GM21576 (cell line): ENCODE measurements around the gene TSKS.

Experiments
- ATAC-seq: cut with Tn5 transposase; IDR thresholded peaks from one replicate; pipeline ENCODE4 v1.9.1; 2021; ENCODE audit warnings: mild to moderate bottlenecking, moderate library complexity; ENCODE audit not compliant: unreplicated experiment

Gene TSKS

DNA sequence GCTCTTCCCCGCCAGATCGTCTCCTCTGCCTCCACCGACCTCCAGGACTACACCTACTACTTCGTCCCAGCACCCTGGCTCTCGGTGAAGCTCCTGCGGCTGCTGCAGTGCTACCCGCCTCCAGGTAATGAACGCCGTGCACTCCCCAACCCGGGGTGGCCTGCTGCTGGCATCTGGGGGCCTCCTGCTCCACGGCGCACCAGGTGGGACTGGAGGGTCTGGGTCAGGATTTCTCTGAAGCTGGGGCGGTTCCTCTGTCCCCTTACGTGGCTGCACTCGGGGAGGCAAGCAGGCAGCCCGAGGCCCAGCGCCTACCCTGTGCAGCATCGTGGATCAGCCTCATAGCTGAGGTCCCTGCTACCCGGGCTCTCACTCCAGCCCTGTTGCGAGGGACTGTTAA is 32.5 kb upstream of the TSKS start:
- ATAC-seq = no peak

DNA sequence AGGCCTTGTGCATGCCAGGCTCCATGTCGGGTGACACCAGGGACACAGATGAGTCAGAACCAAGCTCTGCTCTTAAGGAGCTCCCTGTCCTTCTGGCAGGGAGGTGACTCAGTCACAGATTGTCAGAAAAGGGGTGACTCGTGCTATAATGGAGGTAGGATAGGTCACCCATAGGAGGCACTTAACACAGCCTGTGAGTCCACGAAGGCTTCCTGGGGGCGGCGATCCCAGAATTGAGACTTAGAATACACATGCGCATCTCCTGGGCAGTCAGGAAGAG is 30.4 kb upstream of the TSKS start:
- ATAC-seq = no peak

DNA sequence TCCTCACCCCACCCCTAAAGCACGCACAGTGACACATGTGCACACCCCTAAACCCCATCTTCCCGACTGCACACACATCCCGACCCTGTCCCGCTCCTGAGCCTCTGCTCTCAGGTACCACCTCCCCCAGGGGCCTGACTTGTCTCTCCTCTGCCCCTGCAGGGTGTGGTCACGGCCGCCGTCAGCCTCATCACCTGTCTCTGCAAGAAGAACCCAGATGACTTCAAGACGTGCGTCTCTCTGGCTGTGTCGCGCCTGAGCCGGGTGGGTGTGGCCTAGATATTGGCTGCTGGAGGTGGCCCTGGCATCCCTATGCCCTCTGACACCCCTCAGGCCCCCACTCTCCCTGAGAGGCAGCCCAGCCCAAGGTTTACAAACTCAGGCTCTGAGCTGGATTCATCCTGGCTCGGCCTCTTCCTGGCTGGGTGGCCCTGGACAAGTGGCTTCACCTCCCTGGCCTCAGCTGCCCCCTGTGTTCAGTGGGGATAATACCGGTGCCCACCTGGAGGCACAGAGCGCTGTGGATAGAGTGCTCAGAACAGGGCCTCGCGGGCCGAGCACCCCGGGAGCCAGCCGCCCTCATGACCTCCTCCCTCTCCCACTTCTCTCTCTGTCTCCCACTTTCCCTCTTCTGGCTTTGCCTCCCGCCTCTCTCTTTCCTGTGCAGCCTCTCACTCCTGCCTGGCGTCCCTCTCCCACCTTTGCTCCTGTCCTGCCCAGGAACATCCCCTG is 29.9 kb upstream of the TSKS start:
- ATAC-seq = no peak

DNA sequence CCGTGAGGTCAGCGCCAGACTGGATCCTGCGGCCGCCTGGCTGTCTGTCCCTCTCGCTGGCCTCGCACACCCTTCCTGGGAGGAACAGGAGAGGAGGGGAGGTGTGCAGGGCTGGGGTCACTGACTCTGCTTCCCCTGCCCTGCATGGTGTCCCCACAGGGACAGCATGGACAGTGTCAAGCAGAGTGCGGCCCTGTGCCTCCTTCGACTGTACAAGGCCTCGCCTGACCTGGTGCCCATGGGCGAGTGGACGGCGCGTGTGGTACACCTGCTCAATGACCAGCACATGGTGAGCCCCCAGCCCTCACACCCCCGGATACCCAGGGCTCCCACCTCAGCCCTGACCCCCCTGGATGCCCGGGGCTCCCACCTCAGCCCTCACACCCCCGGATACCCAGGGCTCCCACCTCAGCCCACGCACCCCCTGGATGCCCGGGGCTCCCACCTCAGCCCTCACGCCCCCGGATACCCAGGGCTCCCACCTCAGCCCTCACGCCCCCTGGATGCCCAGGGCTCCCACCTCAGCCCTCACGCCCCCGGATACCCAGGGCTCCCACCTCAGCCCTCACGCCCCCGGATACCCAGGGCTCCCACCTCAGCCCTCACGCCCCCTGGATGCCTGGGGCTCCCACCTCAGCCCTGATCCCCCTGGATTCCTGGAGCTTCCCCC is 28.8 kb upstream of the TSKS start:
- no peak for ATAC-seq

DNA sequence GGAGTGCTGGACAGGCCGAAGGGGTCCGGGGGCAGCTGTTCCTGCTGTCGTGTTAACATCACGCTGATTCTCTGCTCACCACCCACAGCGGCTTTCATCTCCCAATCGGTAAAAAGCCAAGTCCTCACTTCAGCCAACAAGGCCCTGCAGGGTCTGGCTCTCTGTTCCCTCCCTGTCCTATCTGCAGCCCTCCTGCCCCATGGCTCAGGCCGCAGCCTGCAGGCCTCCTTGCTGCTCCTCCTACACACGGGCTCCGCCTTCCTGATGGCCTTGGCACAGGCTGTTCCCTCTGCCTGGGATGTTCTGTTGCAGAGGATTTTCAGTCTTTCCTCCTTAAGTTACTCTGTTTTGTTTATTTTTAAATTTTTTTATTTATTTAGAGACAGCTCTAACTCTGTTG is 27.8 kb upstream of the TSKS start:
- ATAC-seq = no peak

DNA sequence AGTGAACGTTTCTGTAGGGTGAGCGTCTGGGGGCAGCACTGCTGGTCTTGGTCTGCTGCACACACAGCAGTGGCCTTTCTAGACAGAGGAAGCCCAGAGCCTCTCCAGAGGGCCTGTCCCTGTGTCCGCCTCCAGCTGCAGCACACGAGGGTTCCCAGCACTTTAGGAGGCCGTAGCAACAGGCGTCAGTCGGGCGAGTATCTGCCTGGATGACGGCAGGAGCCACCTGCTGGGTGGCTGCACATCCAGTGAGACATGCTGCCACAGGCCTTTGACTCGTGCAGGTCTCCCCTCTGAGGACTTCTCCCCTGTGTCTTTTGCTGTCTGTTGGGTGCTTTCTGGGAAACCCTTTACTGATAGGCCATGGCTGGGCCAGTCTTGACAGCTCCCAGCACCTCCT is 25.8 kb upstream of the TSKS start:
- ATAC-seq = no peak

DNA sequence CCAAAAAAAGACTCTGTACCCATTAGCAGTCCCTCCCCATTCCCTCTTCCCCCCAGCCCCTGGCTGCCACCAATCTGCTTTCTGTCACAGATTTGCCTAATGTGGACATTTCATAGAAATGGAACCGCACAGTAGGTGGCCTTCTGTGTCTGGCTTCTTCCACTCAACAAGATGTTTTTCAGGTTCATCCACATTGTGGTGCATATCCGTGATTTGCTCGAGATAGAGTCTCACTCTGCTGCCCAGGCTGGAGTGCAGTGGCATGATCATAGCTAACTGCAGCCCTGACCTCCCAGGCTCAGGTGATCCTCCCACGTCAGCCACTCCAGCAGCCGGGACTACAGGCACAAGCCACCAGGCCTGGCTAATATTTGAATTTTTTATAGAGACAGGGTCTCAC is 24.6 kb upstream of the TSKS start:
- no peak for ATAC-seq

DNA sequence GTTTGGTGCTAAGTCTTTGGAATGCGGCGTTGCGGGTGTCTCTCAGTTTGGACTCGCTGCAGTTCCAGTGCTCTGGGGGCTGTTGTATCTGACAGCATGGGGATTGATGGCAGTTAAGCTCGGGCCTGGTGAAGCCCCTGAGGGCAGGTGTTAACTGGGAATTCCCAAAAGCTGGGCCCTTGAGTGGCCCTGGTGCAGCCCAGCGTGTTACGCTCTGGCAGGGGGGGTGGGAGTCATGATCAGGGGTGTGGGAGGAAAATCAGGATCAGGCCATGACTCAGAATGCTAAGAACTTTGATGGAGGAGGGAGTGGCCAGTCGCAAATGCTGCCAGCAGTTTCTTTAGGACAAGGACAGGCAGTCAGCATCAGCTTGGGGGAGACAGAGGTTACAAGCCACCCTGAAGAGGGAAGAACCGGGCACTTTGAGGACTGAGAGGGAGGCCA is 23.3 kb upstream of the TSKS start:
- ATAC-seq = no peak

DNA sequence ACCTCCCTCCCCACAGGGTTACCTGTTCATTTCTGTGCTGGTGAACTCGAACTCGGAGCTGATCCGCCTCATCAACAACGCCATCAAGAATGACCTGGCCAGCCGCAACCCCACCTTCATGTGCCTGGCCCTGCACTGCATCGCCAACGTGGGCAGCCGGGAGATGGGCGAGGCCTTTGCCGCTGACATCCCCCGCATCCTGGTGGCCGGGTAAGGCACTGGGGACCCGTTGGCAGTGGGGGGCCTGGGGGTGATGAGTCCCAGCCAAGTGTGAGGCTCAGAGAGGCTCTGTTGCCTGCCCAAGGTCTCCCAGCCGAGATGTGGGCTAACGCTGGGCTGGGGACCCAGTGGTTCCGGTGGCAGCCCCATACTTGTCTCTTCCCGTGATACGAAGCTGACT is 19.4 kb upstream of the TSKS start:
- ATAC-seq = no peak

DNA sequence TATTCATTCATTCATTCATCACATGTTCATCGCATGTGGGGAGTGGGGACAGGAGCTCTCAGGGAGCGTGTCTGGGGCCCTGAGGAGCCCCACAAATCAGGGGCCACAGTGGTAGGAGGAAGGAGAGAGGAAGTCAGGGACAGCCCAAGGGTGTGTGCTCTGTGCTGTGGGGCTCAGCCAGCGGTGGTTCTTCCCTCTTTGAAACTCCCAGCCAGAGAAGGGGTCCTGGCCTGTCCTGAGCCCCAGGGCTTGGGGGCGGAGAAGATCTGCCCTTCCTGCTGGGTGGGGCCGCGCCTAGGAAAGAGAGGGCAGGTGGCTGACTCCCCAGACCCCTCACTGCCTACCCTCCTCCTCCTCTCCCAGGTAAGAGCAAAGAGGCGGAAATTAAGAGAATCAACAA is 18.3 kb upstream of the TSKS start:
- ATAC-seq = no peak

DNA sequence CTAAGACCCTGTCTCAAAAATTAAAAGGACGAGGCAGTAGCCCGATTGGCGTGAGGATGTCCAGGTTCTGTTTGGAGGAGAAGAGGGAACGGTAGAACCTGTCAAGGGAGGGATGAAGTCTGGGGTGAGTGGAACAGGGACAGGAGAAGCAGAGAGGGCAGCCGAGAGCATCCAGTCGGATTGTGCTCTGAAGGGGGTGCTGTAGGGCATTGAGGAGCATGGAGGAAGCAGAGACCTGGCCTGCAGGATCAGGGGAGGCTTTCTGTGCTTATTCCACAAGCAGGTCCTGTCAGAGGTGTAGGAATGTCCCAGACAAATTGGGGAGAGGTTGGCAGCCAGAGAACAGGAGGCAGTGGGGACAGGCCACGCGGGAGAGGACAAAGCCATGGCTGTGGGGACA is 17.8 kb upstream of the TSKS start:
- no peak for ATAC-seq

DNA sequence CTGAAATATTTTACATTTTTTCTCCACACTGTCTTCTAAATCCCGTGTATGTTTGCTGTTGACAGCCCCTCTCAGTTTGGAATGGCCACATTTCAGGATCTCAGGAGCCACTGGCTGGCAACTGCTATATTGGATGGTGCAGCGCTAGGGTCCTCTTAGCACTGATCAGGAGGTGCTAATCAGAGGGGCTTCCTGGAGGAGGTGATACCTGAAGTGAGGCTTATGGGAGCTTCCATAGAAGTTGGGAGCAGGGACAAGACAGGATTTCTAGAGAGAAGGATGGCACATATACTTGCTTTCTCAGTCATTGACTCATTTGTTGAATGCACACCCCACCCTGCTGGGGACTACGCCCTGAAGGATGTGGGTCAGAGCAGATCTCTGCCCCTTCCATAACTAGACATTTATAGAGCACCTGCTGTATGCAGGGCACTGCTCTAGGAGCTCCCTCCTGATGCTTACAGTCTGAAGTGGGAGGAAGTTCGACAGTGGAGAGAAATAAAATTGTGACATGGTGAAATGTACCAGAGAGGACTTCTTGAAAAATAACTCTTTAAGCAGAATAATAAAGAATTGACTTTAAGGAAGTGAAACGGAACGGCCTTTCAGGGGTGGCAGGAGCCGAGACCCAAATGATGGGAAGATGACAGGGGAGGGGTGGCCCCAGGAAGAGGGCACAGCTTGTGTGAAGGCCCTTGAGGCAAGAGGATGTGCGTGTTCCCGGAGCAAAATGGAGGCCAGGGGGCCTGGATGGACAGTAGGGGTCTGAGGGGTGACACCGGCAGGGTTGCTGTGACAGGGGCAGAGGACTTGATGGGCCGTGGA is 16.8 kb upstream of the TSKS start:
- no peak for ATAC-seq

DNA sequence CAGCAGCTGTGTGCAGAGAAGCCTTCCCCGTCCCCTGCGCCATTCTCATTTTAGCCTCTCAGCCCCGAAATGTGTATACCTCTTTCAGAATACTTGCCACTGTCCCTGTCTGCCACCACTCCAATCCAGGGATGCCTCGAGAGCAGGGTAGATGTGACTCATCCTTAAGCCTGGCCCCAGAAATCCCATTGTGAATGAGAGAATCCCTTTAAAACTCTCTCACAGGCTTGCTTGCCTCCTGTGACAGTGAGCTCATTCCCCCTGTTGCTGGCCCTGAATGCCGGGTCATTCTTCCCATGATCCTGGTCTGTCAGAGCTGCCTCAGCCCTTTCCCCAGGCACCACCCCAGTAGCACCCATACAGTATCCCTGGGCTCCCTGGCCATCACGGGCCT is 13.3 kb upstream of the TSKS start:
- ATAC-seq = no peak

DNA sequence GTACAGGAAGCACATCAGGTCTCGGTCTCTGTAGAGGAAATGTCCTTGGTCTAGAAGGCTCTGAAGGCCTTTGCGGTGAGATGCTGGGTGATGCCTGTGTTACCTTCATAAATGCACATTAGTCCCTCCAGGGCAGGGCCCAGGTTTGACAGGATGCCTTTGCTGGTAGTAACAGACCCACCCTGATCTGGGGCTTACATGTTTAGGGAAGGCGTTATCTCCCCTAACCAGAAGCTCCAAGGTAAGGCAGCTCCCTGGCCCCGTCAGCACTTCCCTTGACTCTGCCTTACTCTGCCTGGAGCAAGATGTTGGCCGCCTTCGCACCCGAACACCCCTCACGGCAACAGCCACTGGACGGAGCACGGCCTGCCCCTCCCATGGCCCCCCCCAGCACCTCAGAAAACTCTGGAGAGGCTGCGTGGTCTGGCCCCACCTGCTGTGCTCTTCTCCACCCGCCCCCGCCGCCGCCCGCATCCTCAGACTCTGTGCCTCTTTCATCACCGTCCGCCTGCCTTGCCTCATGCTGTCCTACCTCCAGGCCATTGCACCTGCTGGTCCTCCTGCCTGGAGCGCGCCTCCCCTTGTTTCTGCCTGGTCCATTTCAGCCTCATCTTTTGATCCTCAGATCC is 12.8 kb upstream of the TSKS start:
- ATAC-seq = no peak

DNA sequence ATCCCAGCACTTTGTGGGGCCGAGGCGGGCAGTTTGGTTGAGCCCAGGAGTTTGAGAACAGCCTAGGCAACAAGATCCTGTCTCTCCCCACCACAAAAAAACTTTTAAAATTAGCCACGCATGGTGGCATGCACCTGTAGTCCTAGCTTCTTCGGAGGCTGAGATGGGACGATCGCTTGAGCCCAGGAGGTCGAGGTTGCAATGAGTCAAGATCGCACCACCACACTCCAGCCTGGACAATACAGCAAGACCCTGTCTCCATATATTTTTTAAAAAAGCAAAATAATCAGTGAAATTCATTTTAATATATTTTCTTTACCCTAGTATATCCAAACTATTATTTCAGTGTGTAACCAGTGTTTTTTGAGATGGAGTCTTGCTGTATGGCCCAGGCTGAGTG is 11.9 kb upstream of the TSKS start:
- ATAC-seq = no peak

DNA sequence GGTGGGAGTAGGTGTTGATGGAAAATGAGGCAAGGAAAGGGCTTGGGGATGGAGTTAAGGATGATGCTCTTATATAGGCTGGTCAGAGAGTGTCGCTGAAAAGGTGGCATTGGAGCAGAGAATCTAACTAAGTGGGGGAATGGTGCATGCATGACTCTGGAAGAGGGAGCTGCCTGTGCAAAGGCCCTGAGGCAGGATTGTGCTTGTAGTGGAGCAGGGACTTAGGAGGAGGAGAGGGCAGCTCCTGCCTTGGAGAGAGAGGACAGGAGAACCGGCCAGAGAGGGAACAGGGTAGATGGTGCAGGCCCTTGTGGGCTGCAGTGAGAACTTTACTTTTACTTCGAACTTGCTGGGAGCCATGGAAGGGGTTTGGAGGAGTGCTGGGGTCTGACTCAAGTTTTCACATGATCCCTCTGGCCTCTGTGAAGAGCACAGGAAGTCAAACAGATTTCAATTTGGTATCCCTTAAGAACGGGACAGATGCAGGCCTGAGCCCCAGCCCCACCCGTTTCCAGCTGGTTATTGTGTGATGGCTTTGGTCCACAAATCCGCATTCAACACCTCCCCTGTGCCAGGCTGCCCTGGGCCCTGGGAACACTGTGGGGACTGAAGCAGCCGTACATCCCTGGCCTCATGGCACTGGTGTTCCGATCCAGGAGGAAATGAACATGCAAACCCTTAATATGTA is 10.7 kb upstream of the TSKS start:
- ATAC-seq = no peak

DNA sequence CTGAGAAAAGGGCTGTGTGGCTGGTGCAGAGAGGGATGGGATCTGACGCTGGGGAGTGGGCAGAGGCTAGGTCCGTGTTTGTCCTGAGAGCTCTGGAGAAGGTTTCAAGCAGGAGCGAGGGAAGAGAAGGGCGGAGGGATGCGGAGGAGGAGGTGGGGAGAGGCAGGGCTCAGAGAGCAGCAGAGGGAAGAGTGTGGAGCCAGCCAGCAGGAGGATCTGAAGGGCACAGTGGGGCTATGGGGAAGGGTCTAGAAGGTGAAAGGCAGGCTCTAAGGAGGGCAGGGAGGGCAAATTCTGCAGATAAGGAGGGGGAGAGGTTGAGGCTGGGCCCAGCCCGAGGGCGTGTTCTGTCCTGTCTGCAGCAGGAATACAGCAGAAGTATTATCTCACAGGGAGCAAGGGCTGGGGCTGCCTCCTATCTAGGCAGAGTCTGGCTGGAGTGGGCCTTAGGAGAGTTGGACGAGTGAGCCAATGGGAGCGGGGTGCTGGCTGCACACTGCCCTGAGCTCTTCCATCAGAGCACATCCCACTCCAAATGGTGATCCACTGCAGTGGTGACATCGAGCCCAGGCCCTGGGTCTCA is 9.8 kb upstream of the TSKS start:
- no peak for ATAC-seq

DNA sequence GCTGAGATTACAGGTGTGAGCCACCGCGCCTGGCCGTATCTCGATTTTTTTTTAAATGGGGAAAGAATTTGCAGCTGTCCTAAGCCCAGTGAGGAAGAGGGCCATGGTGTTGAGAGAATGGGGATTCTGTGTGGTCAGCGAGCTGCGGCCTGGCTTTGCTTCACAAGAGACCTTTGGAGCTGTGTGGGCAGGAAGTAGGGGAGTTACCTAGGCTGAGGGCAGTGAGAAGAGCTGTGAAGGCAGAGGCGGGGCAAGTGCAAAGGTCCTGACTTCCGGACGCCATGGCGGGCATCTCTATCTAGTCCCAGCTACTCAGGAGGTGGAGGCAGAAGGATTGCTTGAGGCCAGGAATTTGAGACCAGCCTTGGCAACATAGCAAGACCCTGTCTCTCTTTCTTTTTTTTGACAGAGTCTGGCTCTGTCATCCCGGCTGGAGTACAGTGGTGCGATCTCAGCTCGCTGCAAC is 8.6 kb upstream of the TSKS start:
- ATAC-seq = no peak

DNA sequence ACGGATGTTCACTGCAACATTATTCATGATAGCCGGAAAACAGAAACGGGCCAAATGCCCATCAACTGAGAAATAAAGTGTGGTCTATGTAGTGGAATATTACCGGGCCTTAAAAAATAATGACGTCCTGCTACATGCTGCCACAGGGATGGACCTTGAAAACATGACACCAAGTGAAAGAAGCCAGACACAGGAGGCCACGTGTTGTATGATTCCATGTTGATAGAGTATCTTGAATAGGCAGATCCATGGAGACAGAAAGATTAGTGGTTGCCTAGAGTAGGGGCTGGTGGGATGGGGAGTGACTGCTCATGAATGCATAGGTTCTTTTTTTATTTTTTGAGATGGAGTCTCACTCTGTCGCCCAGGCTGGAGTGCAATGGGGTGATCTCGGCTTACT is 7.4 kb upstream of the TSKS start:
- no peak for ATAC-seq

DNA sequence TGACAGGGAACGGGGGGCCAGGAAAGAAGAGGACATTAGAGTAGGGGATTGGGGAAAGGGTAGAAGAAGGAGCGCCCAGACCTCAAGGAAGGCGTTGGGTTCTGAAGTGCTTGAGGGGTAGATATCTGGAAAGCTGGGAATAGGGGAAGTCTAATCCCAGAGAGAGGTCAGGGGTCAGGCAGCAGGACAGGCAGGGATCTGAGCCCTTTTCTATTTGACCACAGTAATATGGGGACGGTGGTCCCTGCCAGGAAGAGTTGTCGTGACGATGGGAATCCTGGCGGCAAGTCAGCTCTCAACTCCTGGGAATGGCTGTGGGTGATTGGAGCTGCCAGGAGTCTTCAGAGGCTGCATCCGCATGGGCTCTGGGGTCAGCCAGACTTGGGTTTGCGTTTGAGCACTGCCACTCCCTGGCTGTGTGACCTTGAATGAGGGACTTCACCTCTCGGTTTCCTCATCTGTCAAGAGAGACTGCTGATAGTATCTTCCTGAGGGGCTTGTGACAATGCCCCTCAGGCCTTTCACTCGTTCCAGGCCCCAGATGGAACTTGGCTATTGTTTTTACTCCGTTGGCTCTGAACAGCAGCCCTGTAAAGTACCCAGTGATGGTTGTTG is 5.0 kb upstream of the TSKS start:
- no peak for ATAC-seq
